DND-41 (cell line): ENCODE measurements around the gene SNRNP27.

Experiments used
- ATAC-seq: fragments of 200-7000 bp; cut with Tn5 transposase; 3 replicates; pipeline ENCODE4 v1.9.1; 2021; ENCODE audit warnings: low read depth; ENCODE audit not compliant: insufficient read depth
- DNase-seq: peaks from one replicate; pipeline ENCODE4 v3.0.0-alpha.2; 2020
- H2AFZ ChIP-seq: 2 replicates; pipeline ENCODE4 v1.6.0; 2012; ENCODE audit warnings: low read depth, low read length
- H3K27ac ChIP-seq: 2 replicates; pipeline ENCODE4 v1.5.1; 2012; ENCODE audit warnings: low read length, inconsistent platforms
- H3K27me3 ChIP-seq: fragments of 200-600 bp; sonication (generic); 2 replicates; pipeline ENCODE4 v1.6.0; 2012; ENCODE audit warnings: low read length, mild to moderate bottlenecking, inconsistent platforms; ENCODE audit not compliant: insufficient read depth, poor library complexity
- H3K36me3 ChIP-seq: 2 replicates; pipeline ENCODE4 v1.5.1; 2012; ENCODE audit warnings: low read length, inconsistent platforms; ENCODE audit not compliant: insufficient read depth
- H3K4me1 ChIP-seq: 2 replicates; pipeline ENCODE4 v1.5.1; 2012; ENCODE audit warnings: mild to moderate bottlenecking, low read length; ENCODE audit not compliant: insufficient read depth
- H3K4me2 ChIP-seq: 2 replicates; pipeline ENCODE4 v1.6.0; 2012; ENCODE audit warnings: mild to moderate bottlenecking, moderate library complexity, low read length, inconsistent platforms; ENCODE audit not compliant: insufficient read depth
- H3K4me3 ChIP-seq, 2 experiments: fragments of 200-600 bp in 1 of 2; shearing (Covaris generic) in 1 of 2; 2 replicates each; pipeline ENCODE4 v1.5.1; 2012 to 2016; ENCODE audit warnings: inconsistent platforms in 2 of 2, low read length in 2 of 2, mild to moderate bottlenecking in 2 of 2, low read depth in 1 of 2, moderate library complexity in 1 of 2
- H3K79me2 ChIP-seq: 2 replicates; pipeline ENCODE4 v1.6.0; 2012; ENCODE audit warnings: low read length, inconsistent platforms; ENCODE audit not compliant: insufficient read depth
- H3K9ac ChIP-seq: 2 replicates; pipeline ENCODE4 v1.6.0; 2012; ENCODE audit warnings: low read depth, mild to moderate bottlenecking, inconsistent platforms, low read length, moderate library complexity
- H3K9me3 ChIP-seq: 2 replicates; pipeline ENCODE4 v1.5.1; 2012; ENCODE audit warnings: low read length, moderate library complexity, mild to moderate bottlenecking, inconsistent platforms; ENCODE audit not compliant: insufficient read depth, severe bottlenecking
- H4K20me1 ChIP-seq: 2 replicates; pipeline ENCODE4 v1.6.0; 2012; ENCODE audit warnings: low read length; ENCODE audit not compliant: insufficient read depth
- CTCF ChIP-seq: IDR thresholded peaks from 2 replicates; pipeline ENCODE4 v1.5.1; 2012; ENCODE audit warnings: borderline replicate concordance, low read length, moderate library complexity, mild to moderate bottlenecking; ENCODE audit not compliant: poor library complexity, severe bottlenecking; ENCODE audit errors: extremely low read depth
- EZH2 ChIP-seq: IDR thresholded peaks from 3 replicates; pipeline ENCODE4 v1.6.1; 2012; ENCODE audit warnings: borderline replicate concordance, low read depth, mild to moderate bottlenecking, moderate library complexity, low read length, inconsistent platforms; ENCODE audit not compliant: severe bottlenecking

SNRNP27 gene

GRCh38 chr2:69907216-69907615 is 13.5 kb downstream of the SNRNP27 start:
- Histone ChIP-seq H3K27ac (no peak overlapping the region), H2AFZ (no peak overlapping the region), H3K9me3 (no peaks in the 10 kb centered on the region), H3K27me3 (no peaks in the 10 kb centered on the region), H4K20me1 (no peaks in the 10 kb centered on the region), H3K79me2 (peaks cover 5% of the 10 kb centered on the region; the same call in 1 of the 2 replicates), H3K9ac (no peak overlapping the region), H3K36me3 (peaks cover 67% of the 10 kb centered on the region), H3K4me3 (no peak overlapping the region), H3K4me2 (no peak overlapping the region), H3K4me1 (no peaks in the 10 kb centered on the region; the same call in 1 of the 2 replicates)
- TF ChIP-seq CTCF (no peak), EZH2 (no peak)
- ATAC-seq (no peak), DNase-seq (no peak)

GRCh38 chr2:69911985-69912563 is 18.3 kb downstream of the SNRNP27 start:
- ATAC-seq, result no peak
- no peaks in the 10 kb centered on the region for H3K27me3 ChIP-seq

GRCh38 chr2:69914164-69914949 is 20.6 kb downstream of the SNRNP27 start:
- TF ChIP-seq CTCF, result peak; percentile 7
- TF ChIP-seq EZH2, result no peak
- Histone ChIP-seq H2AFZ (peak overlapping the region; percentile 90), H3K4me3 (peak overlapping the region; percentile 91 to 96), H4K20me1 (no peaks in the 10 kb centered on the region), H3K9me3 (no peaks in the 10 kb centered on the region), H3K4me1 (peaks cover 34% of the 10 kb centered on the region), H3K27ac (peak overlapping the region; percentile 93), H3K4me2 (peak overlapping the region; percentile 96), H3K27me3 (no peaks in the 10 kb centered on the region), H3K79me2 (peaks cover 32% of the 10 kb centered on the region), H3K36me3 (peaks cover 23% of the 10 kb centered on the region), H3K9ac (peak overlapping the region; percentile 98)
- ATAC-seq, result peak; percentile 91
- peak; percentile 100 for DNase-seq

More at GRCh38 chr2:69911985-69912563, 18.3 kb downstream of the SNRNP27 start:
- Histone ChIP-seq H3K4me1 (peaks cover 29% of the 10 kb centered on the region), H3K9me3 (no peaks in the 10 kb centered on the region), H3K4me2 (no peak overlapping the region), H3K9ac (no peak overlapping the region), H4K20me1 (no peaks in the 10 kb centered on the region), H2AFZ (no peak overlapping the region), H3K27ac (no peak overlapping the region), H3K4me3 (no peak overlapping the region), H3K36me3 (peaks cover 33% of the 10 kb centered on the region), H3K79me2 (peaks cover 29% of the 10 kb centered on the region)
- peak; percentile 71 for TF ChIP-seq CTCF
- TF ChIP-seq EZH2, result no peak
- no peak for DNase-seq
